HCT116 (cell line): ENCODE measurements around the gene TOX2. TPM values are rescaled to one million over a fixed set of nuclear protein-coding genes. Genes with fewer than 3 reads are reported as not detected.

ENCODE experiments used
- ATAC-seq: fragments of 200-7000 bp; cut with Tn5 transposase; 2 replicates; pipeline ENCODE4 v1.9.1; 2020; ENCODE audit warnings: mild to moderate bottlenecking, moderate library complexity
- BruUV-seq: library from RNA; stranded (reverse); fragments of 400-500 nt; replicated peaks from 2 replicates; lab custom pipeline; 2021; lab: Mats Ljungman, UMichigan
- CTCF ChIA-PET: fragments of 300-600 bp; sonication (Branson Sonifier 250); formaldehyde crosslinking; loops from one replicate; lab custom pipeline; 2021; ENCODE audit warnings: antibody characterized with exemption; lab: Charles Lee
- POLR2A ChIA-PET: fragments of 300-600, 350-600 bp; sonication (Branson Sonifier 250); formaldehyde crosslinking; loops from one replicate; lab custom pipeline; 2021; ENCODE audit warnings: antibody characterized with exemption; lab: Charles Lee
- RAD21 ChIA-PET, 2 experiments: fragments of 300-600 bp; sonication (Branson Sonifier 250); formaldehyde crosslinking; loops; one replicate each; lab custom pipeline; 2023; ENCODE audit warnings: low total read pairs in 2 of 2; ENCODE audit not compliant: uncharacterized antibody in 2 of 2, unreplicated experiment in 2 of 2, low non-redundant PET in 1 of 2; lab: Charles Lee
- DNase-seq: peaks from one replicate; pipeline ENCODE4 v3.0.0-alpha.2; 2010; ENCODE audit warnings: low read depth, low spot score
- H2AFZ ChIP-seq: fragments of 200-600 bp; shearing (Covaris generic), sonication (generic); 2 replicates; pipeline ENCODE4 v1.6.1; 2017; ENCODE audit warnings: low read depth, mixed run types, mixed read lengths, antibody characterized with exemption, low read length; ENCODE audit not compliant: poor library complexity, severe bottlenecking
- H3K27ac ChIP-seq: 2 replicates; pipeline ENCODE4 v1.5.1; 2012; ENCODE audit warnings: low read depth, low read length
- H3K27me3 ChIP-seq: fragments of 200-600 bp; sonication (generic); 2 replicates; pipeline ENCODE4 v1.6.1; 2016; ENCODE audit warnings: mixed run types, low read length, mixed read lengths; ENCODE audit not compliant: insufficient read depth
- H3K36me3 ChIP-seq, 2 experiments: fragments of 200-500 bp in 1 of 2; fragments of 200-600 bp in 1 of 2; sonication (Bioruptor generic) in 1 of 2; sonication (generic) in 1 of 2; 2 replicates each; pipeline versions ENCODE4 v1.5.1 to v1.6.1; 2014 to 2016; ENCODE audit warnings: low read length in 2 of 2, inconsistent platforms in 1 of 2, mixed read lengths in 1 of 2, mixed run types in 1 of 2; ENCODE audit not compliant: insufficient read depth in 2 of 2, control insufficient read depth in 1 of 2
- H3K4me1 ChIP-seq, 2 experiments: fragments of 200-600 bp in 1 of 2; sonication (generic) in 1 of 2; 2 replicates each; pipeline versions ENCODE4 v1.5.1 to v1.6.1; 2012 to 2017; ENCODE audit warnings: low read length in 2 of 2, inconsistent platforms in 1 of 2, mild to moderate bottlenecking in 1 of 2, mixed read lengths in 1 of 2, mixed run types in 1 of 2, moderate library complexity in 1 of 2; ENCODE audit not compliant: insufficient read depth in 2 of 2, control insufficient read depth in 1 of 2
- H3K4me2 ChIP-seq: fragments of 200-600 bp; sonication (generic); 2 replicates; pipeline ENCODE4 v1.6.1; 2017; ENCODE audit warnings: mixed run types, low read length, mixed read lengths
- H3K4me3 ChIP-seq, 2 experiments: fragments of 200-600 bp in 1 of 2; sonication (generic) in 1 of 2; replicated peaks in 1 of 2; 2 replicates each; pipeline ENCODE4 v1.5.1; 2011 to 2016; ENCODE audit warnings: low read length in 2 of 2, control low read depth in 1 of 2, low read depth in 1 of 2, mild to moderate bottlenecking in 1 of 2, mixed read lengths in 1 of 2, mixed run types in 1 of 2
- H3K79me2 ChIP-seq: fragments of 200-600 bp; sonication (generic); 2 replicates; pipeline ENCODE4 v1.6.1; 2017; ENCODE audit warnings: mild to moderate bottlenecking, mixed run types, low read length, moderate library complexity, mixed read lengths; ENCODE audit not compliant: insufficient read depth
- H3K9ac ChIP-seq: fragments of 200-600 bp; sonication (generic); 2 replicates; pipeline ENCODE4 v1.6.1; 2016; ENCODE audit warnings: low read length, mixed read lengths
- H3K9me2 ChIP-seq: fragments of 200-600 bp; sonication (generic), shearing (Covaris generic); 2 replicates; pipeline ENCODE4 v1.6.1; 2017; ENCODE audit warnings: mixed run types, mild to moderate bottlenecking, moderate library complexity; ENCODE audit not compliant: insufficient read depth
- H3K9me3 ChIP-seq, 2 experiments: fragments of 200-500 bp in 1 of 2; fragments of 200-600 bp in 1 of 2; sonication (Bioruptor generic) in 1 of 2; sonication (generic) in 1 of 2; 2 replicates each; pipeline ENCODE4 v1.6.1; 2014 to 2017; ENCODE audit warnings: low read length in 2 of 2, mixed read lengths in 2 of 2, inconsistent platforms in 1 of 2, low read depth in 1 of 2, mild to moderate bottlenecking in 1 of 2, mixed run types in 1 of 2, moderate library complexity in 1 of 2; ENCODE audit not compliant: control insufficient read depth in 1 of 2, insufficient read depth in 1 of 2
- H4K20me1 ChIP-seq: fragments of 200-600 bp; sonication (generic), shearing (Covaris generic); 2 replicates; pipeline ENCODE4 v1.6.1; 2017; ENCODE audit warnings: mixed run types, mild to moderate bottlenecking, moderate library complexity; ENCODE audit not compliant: insufficient read depth
- CEBPB ChIP-seq: IDR thresholded peaks from 2 replicates; pipeline ENCODE4 v1.6.1; 2012; ENCODE audit warnings: low read depth
- EGR1 ChIP-seq: IDR thresholded peaks from 2 replicates; pipeline ENCODE4 v1.6.1; 2012; ENCODE audit warnings: low read depth
- EZH2 ChIP-seq: fragments of 200-600 bp; sonication (generic); IDR thresholded peaks from 2 replicates; pipeline ENCODE4 v1.6.1; 2017; ENCODE audit warnings: antibody characterized with exemption, mixed run types
- EZH2phosphoT487 ChIP-seq: fragments of 200-600 bp; IDR thresholded peaks from 2 replicates; pipeline ENCODE4 v1.6.1; 2018; ENCODE audit warnings: antibody characterized with exemption, borderline replicate concordance
- FOSL1 ChIP-seq: IDR thresholded peaks from 2 replicates; pipeline ENCODE4 v1.6.1; 2012; ENCODE audit warnings: low read depth
- JUND ChIP-seq: IDR thresholded peaks from 2 replicates; pipeline ENCODE4 v1.6.1; 2012
- POLR2A ChIP-seq: IDR thresholded peaks from 2 replicates; pipeline ENCODE4 v1.7.0; 2011; ENCODE audit warnings: borderline replicate concordance; ENCODE audit not compliant: insufficient read depth, insufficient read length; ENCODE audit errors: extremely low read depth
- REST ChIP-seq: IDR thresholded peaks from 2 replicates; pipeline ENCODE4 v1.6.1; 2012; ENCODE audit warnings: low read depth
- SRF ChIP-seq: IDR thresholded peaks from 2 replicates; pipeline ENCODE4 v1.6.1; 2012; ENCODE audit warnings: low read depth
- TCF7L2 ChIP-seq: IDR thresholded peaks from 2 replicates; pipeline ENCODE4 v1.7.0; 2011; ENCODE audit warnings: borderline replicate concordance, inconsistent platforms; ENCODE audit not compliant: insufficient read depth, insufficient read length; ENCODE audit errors: extremely low read depth
- ZFX ChIP-seq: fragments of 450-650 bp; IDR thresholded peaks from 2 replicates; pipeline ENCODE4 v1.6.1; 2017
- ZNF274 ChIP-seq: fragments of 200-500 bp; sonication (Bioruptor generic); IDR thresholded peaks from 2 replicates; pipeline ENCODE4 v1.6.1; 2014; ENCODE audit warnings: mild to moderate bottlenecking, low read depth, low read length, inconsistent platforms
- intact Hi-C: fragments of 100-400 bp; cut with micrococcal nuclease; formaldehyde crosslinking; loops from 2 replicates; pipeline ENCODE4 v1.10.0; 2022
- total RNA-seq: library from RNA; stranded (reverse); gene quantifications from one replicate; pipeline ENCODE4 v1.2.1, GENCODE V29; 2021; ENCODE audit not compliant: unreplicated experiment
- TF ChIP-seq, protein P1 (sequence below), 3 experiments: fragments of 200-600 bp in 1 of 3; sonication (generic) in 1 of 3; IDR thresholded peaks in 2 of 3; conservative IDR thresholded peaks in 1 of 3; 2 replicates each; pipeline ENCODE4 v1.5.1; 2012 to 2017; ENCODE audit warnings: low read depth in 2 of 3, low read length in 2 of 3, antibody characterized with exemption in 1 of 3, borderline replicate concordance in 1 of 3, control low read depth in 1 of 3, mild to moderate bottlenecking in 1 of 3, mixed read lengths in 1 of 3, mixed run types in 1 of 3, moderate library complexity in 1 of 3; ENCODE audit not compliant: insufficient read depth in 1 of 3
- TF ChIP-seq, protein P2 (sequence below): IDR thresholded peaks from 2 replicates; pipeline ENCODE4 v1.6.1; 2011; ENCODE audit warnings: mild to moderate bottlenecking, low read length, moderate library complexity; ENCODE audit not compliant: insufficient replicate concordance; ENCODE audit errors: extremely low read depth

TOX2 gene
- total RNA-seq, 1 experiment from 2014 or later: 39.6 TPM

DNA sequence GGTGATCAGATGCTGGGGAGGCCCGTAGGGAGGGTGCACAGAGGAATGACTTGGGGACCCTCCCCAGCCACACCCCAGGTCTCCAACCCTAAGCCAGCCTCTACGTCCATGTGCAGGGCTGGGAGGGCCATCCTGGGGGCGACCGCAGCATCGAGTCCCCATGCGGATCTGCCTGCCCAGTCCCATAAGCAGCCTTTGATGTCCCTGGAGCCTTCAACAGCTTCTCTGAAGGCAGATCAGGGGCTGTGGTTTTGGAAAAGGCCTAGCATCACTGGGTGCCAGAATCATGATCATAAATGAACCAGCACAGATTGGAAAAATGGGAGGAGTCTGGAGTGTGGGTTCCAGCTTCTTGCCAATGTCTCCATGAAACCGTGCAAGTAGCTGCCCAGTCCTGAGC is 22.9 kb downstream of the TOX2 start:
- peaks cover 14% of the 10 kb centered on the region; the same call in 1 of the 2 replicates for H3K79me2 ChIP-seq
- ATAC-seq (no peak), DNase-seq (no peak)
- H3K4me2 ChIP-seq: no peak overlapping the region
- TF ChIP-seq EZH2: no peak
- TF ChIP-seq ZFX: no peak
- no peak for TF ChIP-seq REST
- TF ChIP-seq, protein P1, sequence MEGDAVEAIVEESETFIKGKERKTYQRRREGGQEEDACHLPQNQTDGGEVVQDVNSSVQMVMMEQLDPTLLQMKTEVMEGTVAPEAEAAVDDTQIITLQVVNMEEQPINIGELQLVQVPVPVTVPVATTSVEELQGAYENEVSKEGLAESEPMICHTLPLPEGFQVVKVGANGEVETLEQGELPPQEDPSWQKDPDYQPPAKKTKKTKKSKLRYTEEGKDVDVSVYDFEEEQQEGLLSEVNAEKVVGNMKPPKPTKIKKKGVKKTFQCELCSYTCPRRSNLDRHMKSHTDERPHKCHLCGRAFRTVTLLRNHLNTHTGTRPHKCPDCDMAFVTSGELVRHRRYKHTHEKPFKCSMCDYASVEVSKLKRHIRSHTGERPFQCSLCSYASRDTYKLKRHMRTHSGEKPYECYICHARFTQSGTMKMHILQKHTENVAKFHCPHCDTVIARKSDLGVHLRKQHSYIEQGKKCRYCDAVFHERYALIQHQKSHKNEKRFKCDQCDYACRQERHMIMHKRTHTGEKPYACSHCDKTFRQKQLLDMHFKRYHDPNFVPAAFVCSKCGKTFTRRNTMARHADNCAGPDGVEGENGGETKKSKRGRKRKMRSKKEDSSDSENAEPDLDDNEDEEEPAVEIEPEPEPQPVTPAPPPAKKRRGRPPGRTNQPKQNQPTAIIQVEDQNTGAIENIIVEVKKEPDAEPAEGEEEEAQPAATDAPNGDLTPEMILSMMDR (IDR thresholded peaks at IDR 0.05 in 2 of 3, conservative IDR thresholded peaks at IDR 0.05 in 1 of 3; ENCODE audit: borderline replicate concordance in 1 of 3, insufficient read depth in 1 of 3, low read depth in 2 of 3, low read length in 2 of 3): no peak
- no peak for TF ChIP-seq POLR2A
- TF ChIP-seq CEBPB: no peak
- no peak for TF ChIP-seq JUND
- no peak for TF ChIP-seq ZNF274
- TF ChIP-seq FOSL1: no peak
- no peak for TF ChIP-seq TCF7L2
- no peak for TF ChIP-seq SRF
- TF ChIP-seq, protein P2, sequence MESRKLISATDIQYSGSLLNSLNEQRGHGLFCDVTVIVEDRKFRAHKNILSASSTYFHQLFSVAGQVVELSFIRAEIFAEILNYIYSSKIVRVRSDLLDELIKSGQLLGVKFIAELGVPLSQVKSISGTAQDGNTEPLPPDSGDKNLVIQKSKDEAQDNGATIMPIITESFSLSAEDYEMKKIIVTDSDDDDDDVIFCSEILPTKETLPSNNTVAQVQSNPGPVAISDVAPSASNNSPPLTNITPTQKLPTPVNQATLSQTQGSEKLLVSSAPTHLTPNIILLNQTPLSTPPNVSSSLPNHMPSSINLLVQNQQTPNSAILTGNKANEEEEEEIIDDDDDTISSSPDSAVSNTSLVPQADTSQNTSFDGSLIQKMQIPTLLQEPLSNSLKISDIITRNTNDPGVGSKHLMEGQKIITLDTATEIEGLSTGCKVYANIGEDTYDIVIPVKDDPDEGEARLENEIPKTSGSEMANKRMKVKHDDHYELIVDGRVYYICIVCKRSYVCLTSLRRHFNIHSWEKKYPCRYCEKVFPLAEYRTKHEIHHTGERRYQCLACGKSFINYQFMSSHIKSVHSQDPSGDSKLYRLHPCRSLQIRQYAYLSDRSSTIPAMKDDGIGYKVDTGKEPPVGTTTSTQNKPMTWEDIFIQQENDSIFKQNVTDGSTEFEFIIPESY: no peak
- no peak for TF ChIP-seq EGR1
- TF ChIP-seq EZH2phosphoT487: no peak
- H3K27me3 ChIP-seq: no peaks in the 10 kb centered on the region
- BruUV-seq: no TSS peak
- ChIA-PET POLR2A (no interaction called here), CTCF (no interaction called here), RAD21 (no interaction called here)
- H3K9ac ChIP-seq: no peak overlapping the region
- no peaks in the 10 kb centered on the region for H3K9me2 ChIP-seq
- no peak overlapping the region for H2AFZ ChIP-seq
- H3K4me3 ChIP-seq: no peak overlapping the region
- intact Hi-C loops: no loop called here
- H3K4me1 ChIP-seq: peaks cover 47 to 59% of the 10 kb centered on the region in 2 experiments
- no peak overlapping the region for H3K27ac ChIP-seq
- H3K36me3 ChIP-seq: no peaks in the 10 kb centered on the region
- no peaks in the 10 kb centered on the region for H4K20me1 ChIP-seq
- no peaks in the 10 kb centered on the region for H3K9me3 ChIP-seq
